SK-N-SH (cell line): Measurements from ENCODE around the gene PARP1. TPM values are rescaled to one million over a fixed set of nuclear protein-coding genes. Genes with fewer than 3 reads are reported as not detected.

ENCODE experiments used
- CTCF ChIA-PET: fragments of 300-600, 350-600 bp; formaldehyde crosslinking; extraction: SDS; loops from one replicate; lab custom pipeline; 2021; lab: Yijun Ruan, JAX
- POLR2A ChIA-PET: fragments of 350-600 bp; sonication (Branson Sonifier 250); formaldehyde crosslinking; extraction: SDS; loops from one replicate; lab custom pipeline; 2020; ENCODE audit warnings: antibody characterized with exemption, inconsistent platforms; lab: Yijun Ruan, JAX
- DNase-seq: peaks from one replicate; pipeline ENCODE4 v3.0.0; 2012
- H2AFZ ChIP-seq: fragments of 200-600 bp; sonication (generic); 2 replicates; pipeline ENCODE4 v1.8.1; 2016; ENCODE audit warnings: antibody characterized with exemption, mild to moderate bottlenecking, low read depth
- H3F3A ChIP-seq: fragments of 200-600 bp; sonication (generic); replicated peaks from 2 replicates; pipeline ENCODE3; 2016; ENCODE audit warnings: antibody characterized with exemption, mild to moderate bottlenecking; ENCODE audit not compliant: insufficient read depth
- H3K27ac ChIP-seq, 2 experiments: fragments of 200-500 bp in 1 of 2; fragments of 200-600 bp in 1 of 2; sonication (Bioruptor generic) in 1 of 2; sonication (generic), shearing (Covaris generic) in 1 of 2; 2 replicates each; pipeline versions ENCODE4 v1.5.1 to v1.6.1; 2014 to 2016; ENCODE audit warnings: low read depth in 2 of 2, inconsistent platforms in 1 of 2, low read length in 1 of 2, mild to moderate bottlenecking in 1 of 2, mixed read lengths in 1 of 2
- H3K27me3 ChIP-seq: fragments of 200-600 bp; sonication (generic), shearing (Covaris generic); 2 replicates; pipeline ENCODE4 v1.6.1; 2016; ENCODE audit warnings: mixed run types; ENCODE audit not compliant: insufficient read depth
- H3K36me3 ChIP-seq, 2 experiments: fragments of 200-500 bp in 1 of 2; fragments of 200-600 bp in 1 of 2; sonication (Bioruptor generic) in 1 of 2; sonication (generic) in 1 of 2; replicated peaks in 1 of 2; 2 replicates each; pipeline versions ENCODE3 to v1.5.1; 2014 to 2016; ENCODE audit warnings: low read length in 1 of 2, mild to moderate bottlenecking in 1 of 2; ENCODE audit not compliant: insufficient read depth in 2 of 2, control insufficient read depth in 1 of 2
- H3K4me1 ChIP-seq, 2 experiments: fragments of 200-500 bp in 1 of 2; fragments of 200-600 bp in 1 of 2; sonication (Bioruptor generic) in 1 of 2; sonication (generic), shearing (Covaris generic) in 1 of 2; 2 replicates each; pipeline versions ENCODE4 v1.5.1 to v1.6.1; 2014 to 2016; ENCODE audit warnings: low read depth in 1 of 2, low read length in 1 of 2, mixed run types in 1 of 2; ENCODE audit not compliant: insufficient read depth in 2 of 2, control insufficient read depth in 1 of 2
- H3K4me2 ChIP-seq: fragments of 200-600 bp; sonication (generic), shearing (Covaris generic); 2 replicates; pipeline ENCODE4 v1.6.1; 2017; ENCODE audit warnings: mixed run types
- H3K4me3 ChIP-seq, 2 experiments: fragments of 200-500 bp in 1 of 2; fragments of 200-600 bp in 1 of 2; sonication (Bioruptor generic) in 1 of 2; sonication (generic), shearing (Covaris generic) in 1 of 2; 2 replicates each; pipeline versions ENCODE4 v1.5.1 to v1.8.1; 2014 to 2016; ENCODE audit warnings: low read depth in 2 of 2, inconsistent platforms in 1 of 2, low read length in 1 of 2, mild to moderate bottlenecking in 1 of 2, mixed read lengths in 1 of 2, moderate library complexity in 1 of 2
- H3K79me2 ChIP-seq: fragments of 200-600 bp; sonication (generic); 2 replicates; pipeline ENCODE4 v1.8.1; 2017; ENCODE audit warnings: mild to moderate bottlenecking; ENCODE audit not compliant: insufficient read depth
- H3K9ac ChIP-seq: fragments of 200-600 bp; sonication (generic); 2 replicates; pipeline ENCODE4 v1.6.1; 2017; ENCODE audit warnings: mixed run types
- H3K9me2 ChIP-seq: fragments of 200-600 bp; sonication (generic); 2 replicates; pipeline ENCODE4 v1.6.1; 2017; ENCODE audit warnings: mixed run types
- H3K9me3 ChIP-seq: fragments of 200-600 bp; sonication (generic); 2 replicates; pipeline ENCODE4 v1.6.1; 2017; ENCODE audit warnings: mixed run types, mild to moderate bottlenecking, moderate library complexity
- H4K20me1 ChIP-seq: fragments of 200-600 bp; sonication (generic); 2 replicates; pipeline ENCODE4 v1.6.1; 2017; ENCODE audit warnings: mild to moderate bottlenecking, mixed run types; ENCODE audit not compliant: insufficient read depth
- ELF1 ChIP-seq: IDR thresholded peaks from 2 replicates; pipeline ENCODE4 v1.4.0; 2012
- EP300 ChIP-seq, 2 experiments: IDR thresholded peaks; 2 replicates each; pipeline versions ENCODE4 v1.4.0 to v1.6.1; 2012; ENCODE audit warnings: borderline replicate concordance in 1 of 2, low read depth in 1 of 2, low read length in 1 of 2
- EZH2phosphoT487 ChIP-seq: fragments of 200-600 bp; sonication (generic); IDR thresholded peaks from 2 replicates; pipeline ENCODE4 v1.6.1; 2017; ENCODE audit warnings: low read depth, mixed run types, mild to moderate bottlenecking, antibody characterized with exemption, moderate library complexity, borderline replicate concordance
- GABPA ChIP-seq: IDR thresholded peaks from 2 replicates; pipeline ENCODE4 v1.4.0; 2012; ENCODE audit warnings: low read depth, mild to moderate bottlenecking
- MEF2A ChIP-seq: IDR thresholded peaks from 2 replicates; pipeline ENCODE4 v1.4.0; 2012; ENCODE audit warnings: low read depth, borderline replicate concordance
- RAD21 ChIP-seq: IDR thresholded peaks from 2 replicates; pipeline ENCODE4 v1.6.1; 2012; ENCODE audit warnings: mild to moderate bottlenecking, low read length
- RFX5 ChIP-seq: IDR thresholded peaks from 2 replicates; pipeline ENCODE4 v1.6.1; 2012; ENCODE audit warnings: mild to moderate bottlenecking, improper control_type of control experiment, low read length
- RXRA ChIP-seq: IDR thresholded peaks from 2 replicates; pipeline ENCODE4 v1.4.0; 2012; ENCODE audit warnings: low read depth, mild to moderate bottlenecking, borderline replicate concordance
- SMC3 ChIP-seq: IDR thresholded peaks from 2 replicates; pipeline ENCODE4 v1.6.1; 2012; ENCODE audit warnings: low read depth, low read length, improper control_type of control experiment
- TAF1 ChIP-seq: IDR thresholded peaks from 2 replicates; pipeline ENCODE4 v1.6.1; 2012; ENCODE audit warnings: low read depth, mild to moderate bottlenecking, low read length, moderate library complexity, borderline replicate concordance
- TCF12 ChIP-seq: IDR thresholded peaks from 2 replicates; pipeline ENCODE4 v1.4.0; 2012
- YY1 ChIP-seq: IDR thresholded peaks from 2 replicates; pipeline ENCODE4 v1.4.0; 2012; ENCODE audit warnings: low read depth, mild to moderate bottlenecking
- WGBS: methylation state at CpG from one replicate; pipeline ENCODE4 v1.1.6; 2017; ENCODE audit warnings: low lambda C conversion rate; 5-methylcytosine and 5-hydroxymethylcytosine counted together
- polyA plus RNA-seq, 3 experiments: library from polyadenylated mRNA; depleted of rRNA; stranded (reverse); fragments of >200 nt; gene quantifications; 2 replicates each; pipeline ENCODE4 v1.2.3, GENCODE V29; 2012
- TF ChIP-seq, protein P1 (sequence below): IDR thresholded peaks from 2 replicates; pipeline ENCODE4 v1.4.0; 2012; ENCODE audit warnings: low read depth
- TF ChIP-seq, protein P2 (sequence below): fragments of 150-350 bp; IDR thresholded peaks from 2 replicates; pipeline ENCODE4 v1.6.1; 2016; ENCODE audit warnings: mild to moderate bottlenecking, low read depth, low read length
- TF ChIP-seq, protein P3 (sequence below): IDR thresholded peaks from 2 replicates; pipeline ENCODE4; 2012
- TF ChIP-seq, protein P4 (sequence below): IDR thresholded peaks from 2 replicates; pipeline ENCODE4 v1.4.0; 2012; ENCODE audit warnings: low read depth, borderline replicate concordance
- TF ChIP-seq, protein P5 (sequence below): fragments of 150-350 bp; IDR thresholded peaks from 2 replicates; pipeline ENCODE4 v1.6.1; 2017; ENCODE audit warnings: antibody characterized with exemption, low read length, low read depth, borderline replicate concordance
- TF ChIP-seq, protein P6 (sequence below): IDR thresholded peaks from 2 replicates; pipeline ENCODE4 v1.4.0; 2012; ENCODE audit warnings: low read depth, borderline replicate concordance

The PARP1 gene
- polyA plus RNA-seq, 1 of the 3 experiments (the other 2 are of a cell fraction): 239 TPM

DNA sequence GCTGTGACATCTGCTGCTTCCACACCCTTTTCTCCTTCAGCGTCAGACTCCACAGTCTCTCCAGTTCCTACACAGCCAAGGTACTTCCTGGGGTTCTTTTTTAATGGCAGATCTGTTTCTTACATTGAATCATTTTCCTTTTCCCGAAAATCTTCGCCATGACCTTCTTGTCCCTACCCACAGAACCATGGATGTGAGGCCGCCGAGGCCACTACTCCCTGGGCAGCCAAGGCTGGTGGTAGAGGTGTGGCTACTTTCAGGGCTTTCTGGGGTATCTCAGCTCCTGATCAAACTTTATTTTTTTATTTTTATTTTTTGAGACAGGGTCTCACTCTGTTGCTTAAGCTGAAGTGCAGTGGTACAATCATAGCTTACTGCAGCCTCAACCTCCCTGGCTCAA lies 89.4 kb downstream of the PARP1 start:
- Histone ChIP-seq H4K20me1 (no peaks in the 10 kb centered on the region), H3K9me2 (no peaks in the 10 kb centered on the region), H3K9me3 (no peaks in the 10 kb centered on the region), H3K4me3 (no peak overlapping the region), H3F3A (no peaks in the 10 kb centered on the region), H3K27ac (no peak overlapping the region), H2AFZ (no peak overlapping the region), H3K4me1 (no peaks in the 10 kb centered on the region), H3K36me3 (no peaks in the 10 kb centered on the region), H3K9ac (no peak overlapping the region), H3K27me3 (no peaks in the 10 kb centered on the region), H3K79me2 (no peaks in the 10 kb centered on the region), H3K4me2 (no peak overlapping the region)
- 86% methylated on average over 5 of the region's 5 CpGs for WGBS
- no peak for DNase-seq
- CTCF ChIA-PET: interaction anchor here (1.0 to 1.4 kb wide), 2 partner anchors 9 to 15 kb away, joined by 3 to 8 read pairs; partner anchors contain the start of gene LIN9
- POLR2A ChIA-PET: no interaction called here
- no peak for TF ChIP-seq RAD21
- TF ChIP-seq, protein P1, sequence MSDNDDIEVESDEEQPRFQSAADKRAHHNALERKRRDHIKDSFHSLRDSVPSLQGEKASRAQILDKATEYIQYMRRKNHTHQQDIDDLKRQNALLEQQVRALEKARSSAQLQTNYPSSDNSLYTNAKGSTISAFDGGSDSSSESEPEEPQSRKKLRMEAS: no peak
- TF ChIP-seq, protein P2, sequence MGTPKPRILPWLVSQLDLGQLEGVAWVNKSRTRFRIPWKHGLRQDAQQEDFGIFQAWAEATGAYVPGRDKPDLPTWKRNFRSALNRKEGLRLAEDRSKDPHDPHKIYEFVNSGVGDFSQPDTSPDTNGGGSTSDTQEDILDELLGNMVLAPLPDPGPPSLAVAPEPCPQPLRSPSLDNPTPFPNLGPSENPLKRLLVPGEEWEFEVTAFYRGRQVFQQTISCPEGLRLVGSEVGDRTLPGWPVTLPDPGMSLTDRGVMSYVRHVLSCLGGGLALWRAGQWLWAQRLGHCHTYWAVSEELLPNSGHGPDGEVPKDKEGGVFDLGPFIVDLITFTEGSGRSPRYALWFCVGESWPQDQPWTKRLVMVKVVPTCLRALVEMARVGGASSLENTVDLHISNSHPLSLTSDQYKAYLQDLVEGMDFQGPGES: no peak
- TF ChIP-seq, protein P3, sequence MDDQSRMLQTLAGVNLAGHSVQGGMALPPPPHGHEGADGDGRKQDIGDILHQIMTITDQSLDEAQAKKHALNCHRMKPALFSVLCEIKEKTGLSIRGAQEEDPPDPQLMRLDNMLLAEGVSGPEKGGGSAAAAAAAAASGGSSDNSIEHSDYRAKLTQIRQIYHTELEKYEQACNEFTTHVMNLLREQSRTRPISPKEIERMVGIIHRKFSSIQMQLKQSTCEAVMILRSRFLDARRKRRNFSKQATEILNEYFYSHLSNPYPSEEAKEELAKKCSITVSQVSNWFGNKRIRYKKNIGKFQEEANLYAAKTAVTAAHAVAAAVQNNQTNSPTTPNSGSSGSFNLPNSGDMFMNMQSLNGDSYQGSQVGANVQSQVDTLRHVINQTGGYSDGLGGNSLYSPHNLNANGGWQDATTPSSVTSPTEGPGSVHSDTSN: no peak
- no peak for TF ChIP-seq EP300 (IDR thresholded peaks at IDR 0.05; ENCODE audit: borderline replicate concordance in 1 of 2, low read depth in 1 of 2, low read length in 1 of 2)
- TF ChIP-seq YY1: no peak
- TF ChIP-seq, protein P4, sequence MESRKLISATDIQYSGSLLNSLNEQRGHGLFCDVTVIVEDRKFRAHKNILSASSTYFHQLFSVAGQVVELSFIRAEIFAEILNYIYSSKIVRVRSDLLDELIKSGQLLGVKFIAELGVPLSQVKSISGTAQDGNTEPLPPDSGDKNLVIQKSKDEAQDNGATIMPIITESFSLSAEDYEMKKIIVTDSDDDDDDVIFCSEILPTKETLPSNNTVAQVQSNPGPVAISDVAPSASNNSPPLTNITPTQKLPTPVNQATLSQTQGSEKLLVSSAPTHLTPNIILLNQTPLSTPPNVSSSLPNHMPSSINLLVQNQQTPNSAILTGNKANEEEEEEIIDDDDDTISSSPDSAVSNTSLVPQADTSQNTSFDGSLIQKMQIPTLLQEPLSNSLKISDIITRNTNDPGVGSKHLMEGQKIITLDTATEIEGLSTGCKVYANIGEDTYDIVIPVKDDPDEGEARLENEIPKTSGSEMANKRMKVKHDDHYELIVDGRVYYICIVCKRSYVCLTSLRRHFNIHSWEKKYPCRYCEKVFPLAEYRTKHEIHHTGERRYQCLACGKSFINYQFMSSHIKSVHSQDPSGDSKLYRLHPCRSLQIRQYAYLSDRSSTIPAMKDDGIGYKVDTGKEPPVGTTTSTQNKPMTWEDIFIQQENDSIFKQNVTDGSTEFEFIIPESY: no peak
- TF ChIP-seq SMC3: no peak
- TF ChIP-seq, protein P5, sequence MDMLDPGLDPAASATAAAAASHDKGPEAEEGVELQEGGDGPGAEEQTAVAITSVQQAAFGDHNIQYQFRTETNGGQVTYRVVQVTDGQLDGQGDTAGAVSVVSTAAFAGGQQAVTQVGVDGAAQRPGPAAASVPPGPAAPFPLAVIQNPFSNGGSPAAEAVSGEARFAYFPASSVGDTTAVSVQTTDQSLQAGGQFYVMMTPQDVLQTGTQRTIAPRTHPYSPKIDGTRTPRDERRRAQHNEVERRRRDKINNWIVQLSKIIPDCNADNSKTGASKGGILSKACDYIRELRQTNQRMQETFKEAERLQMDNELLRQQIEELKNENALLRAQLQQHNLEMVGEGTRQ: no peak
- TF ChIP-seq TAF1: no peak
- no peak for TF ChIP-seq GABPA
- no peak for TF ChIP-seq RXRA
- no peak for TF ChIP-seq EZH2phosphoT487
- no peak for TF ChIP-seq ELF1
- TF ChIP-seq RFX5: no peak
- TF ChIP-seq, protein P6, sequence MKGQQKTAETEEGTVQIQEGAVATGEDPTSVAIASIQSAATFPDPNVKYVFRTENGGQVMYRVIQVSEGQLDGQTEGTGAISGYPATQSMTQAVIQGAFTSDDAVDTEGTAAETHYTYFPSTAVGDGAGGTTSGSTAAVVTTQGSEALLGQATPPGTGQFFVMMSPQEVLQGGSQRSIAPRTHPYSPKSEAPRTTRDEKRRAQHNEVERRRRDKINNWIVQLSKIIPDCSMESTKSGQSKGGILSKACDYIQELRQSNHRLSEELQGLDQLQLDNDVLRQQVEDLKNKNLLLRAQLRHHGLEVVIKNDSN: no peak
- no peak for TF ChIP-seq MEF2A
- TF ChIP-seq TCF12: no peak
